GM18868 (cell line): ENCODE measurements around the gene CRYL1.
A peak's percentile ranks its signal among the peaks of the same experiment; 100 is the strongest.

Source experiments
- ATAC-seq: cut with Tn5 transposase; IDR thresholded peaks from one replicate; pipeline ENCODE4 v1.9.1; 2021; ENCODE audit warnings: mild to moderate bottlenecking, moderate library complexity; ENCODE audit not compliant: unreplicated experiment

The CRYL1 gene

DNA sequence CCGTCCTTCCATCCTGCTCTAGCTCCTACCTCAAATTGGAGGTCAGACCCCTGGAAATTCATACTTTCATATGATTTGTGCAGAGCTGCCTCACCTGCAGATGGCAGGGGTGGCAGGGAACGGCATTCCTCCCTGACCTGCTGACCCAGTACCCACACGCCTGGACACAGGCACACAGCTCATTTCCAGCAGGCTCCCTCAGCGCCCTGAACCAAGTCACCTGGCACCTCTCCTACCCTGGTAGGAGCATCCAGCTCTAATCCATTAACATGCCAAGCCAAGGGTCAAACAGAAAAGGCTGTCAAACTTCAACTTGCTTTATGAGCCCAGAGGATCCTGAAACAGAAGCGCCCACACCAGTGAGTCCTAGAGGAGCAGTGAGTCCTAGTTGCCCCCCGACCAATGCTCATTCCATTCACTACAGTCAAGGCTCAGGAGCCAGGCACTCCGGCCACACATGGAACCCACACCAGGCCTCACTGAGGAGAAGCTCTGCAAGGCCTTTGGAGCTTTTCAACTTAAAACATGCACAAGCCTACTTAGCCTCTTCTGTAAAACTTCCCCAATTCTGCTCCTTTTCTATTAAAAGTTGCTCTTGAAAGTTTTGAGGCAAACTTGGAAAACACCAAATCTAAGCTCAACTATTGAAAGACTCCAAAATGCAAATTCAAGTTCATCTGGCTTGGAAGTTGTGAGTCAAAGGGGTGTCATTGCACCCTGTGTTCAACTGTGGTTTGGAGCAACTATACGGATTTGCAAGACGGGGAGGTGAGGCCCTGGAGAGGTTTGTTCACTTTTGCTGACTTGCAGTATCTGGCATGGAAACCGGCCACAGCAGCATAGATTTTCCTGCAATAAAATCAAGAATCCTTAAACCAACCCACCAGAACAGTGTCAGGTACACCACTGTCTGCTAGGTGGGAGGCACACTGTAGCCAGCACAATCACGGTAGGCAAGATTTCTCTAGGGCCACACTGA lies 96.7 kb downstream of the CRYL1 start:
- ATAC-seq: no peak

DNA sequence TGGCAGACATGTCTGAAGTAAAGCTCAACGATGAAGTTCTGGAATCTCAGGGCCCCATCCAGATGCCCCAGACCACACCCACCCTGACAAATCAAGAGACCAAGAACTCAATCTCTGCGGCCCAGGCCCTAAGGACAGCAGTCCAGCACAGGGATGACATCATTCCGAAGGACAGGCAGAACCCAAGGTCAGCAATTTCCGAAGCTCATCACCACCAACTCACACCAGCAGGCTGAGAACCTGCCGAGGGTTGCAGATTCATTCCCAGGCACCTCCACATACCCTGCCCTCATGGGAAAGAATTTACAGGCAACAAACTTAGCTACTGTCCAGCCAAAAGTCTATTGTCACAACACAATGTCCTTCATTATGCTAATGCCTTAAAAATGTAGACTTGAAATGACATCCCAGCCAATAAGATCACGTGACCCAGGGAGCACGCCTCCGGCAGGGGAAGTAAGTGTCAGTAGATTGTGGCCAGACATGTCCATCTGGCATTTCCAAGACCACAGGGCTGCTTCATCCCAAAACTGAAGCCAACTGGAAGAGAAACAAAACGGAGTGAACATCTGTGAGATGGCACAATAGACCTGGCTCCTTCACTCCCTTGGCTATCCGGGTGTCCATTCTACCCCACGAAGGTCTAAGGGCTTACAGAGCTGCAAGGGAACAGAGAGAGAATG lies 98.8 kb downstream of the CRYL1 start:
- no peak for ATAC-seq

DNA sequence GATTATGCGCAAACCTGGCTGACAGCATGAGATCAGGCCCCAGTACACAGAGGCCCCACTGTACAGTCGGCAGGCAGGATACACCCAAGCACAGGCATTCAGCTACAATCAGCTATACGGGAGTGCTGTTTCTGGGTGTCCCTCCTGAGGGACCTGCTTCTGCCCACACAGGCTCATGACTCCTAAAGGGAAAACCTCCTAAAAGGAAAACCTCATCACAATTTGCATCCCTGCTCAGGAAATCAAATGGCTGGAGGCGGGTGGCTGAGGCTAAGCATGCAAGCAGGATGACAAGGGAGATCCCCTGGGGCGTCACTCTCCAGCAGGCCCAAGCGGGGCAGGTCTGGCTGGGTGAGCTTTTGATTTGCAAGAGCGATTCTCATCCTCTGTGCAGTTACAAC lies 99.8 kb downstream of the CRYL1 start:
- ATAC-seq: peak; percentile 89

DNA sequence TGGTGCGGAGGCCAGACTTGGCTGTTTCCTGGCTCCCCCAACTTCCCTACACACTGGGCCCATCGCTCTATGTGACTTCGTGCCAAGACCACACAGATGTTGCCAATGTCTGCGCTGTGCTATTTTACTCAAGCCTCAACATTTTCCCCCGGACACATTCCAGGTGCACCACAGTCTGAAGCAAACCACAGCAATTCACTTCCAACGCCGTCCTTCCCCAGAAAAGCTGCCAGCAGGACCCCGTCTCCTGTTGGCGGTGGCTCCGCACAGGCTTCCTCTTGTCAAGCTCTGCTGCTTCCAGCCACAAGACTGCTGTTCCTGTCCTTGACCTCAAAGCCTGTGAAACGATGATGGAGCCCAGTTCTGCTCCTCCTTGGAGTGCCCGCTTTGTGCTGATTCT lies 100.7 kb downstream of the CRYL1 start:
- no peak for ATAC-seq

DNA sequence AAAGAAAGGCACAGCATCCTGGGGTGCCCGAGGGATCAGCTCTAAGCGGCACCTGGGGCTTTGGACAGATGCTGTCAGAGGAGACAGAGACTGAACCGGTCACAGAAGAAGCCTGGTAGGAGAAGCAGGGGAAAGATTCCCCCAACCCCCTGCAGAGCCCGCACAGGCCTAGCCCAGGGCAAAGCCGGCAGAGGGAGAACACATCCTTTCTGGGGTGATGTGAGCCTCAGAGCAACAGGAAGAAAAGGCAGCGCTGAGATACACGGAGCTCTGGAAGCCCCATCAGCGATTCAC lies 101.2 kb downstream of the CRYL1 start:
- ATAC-seq: no peak

DNA sequence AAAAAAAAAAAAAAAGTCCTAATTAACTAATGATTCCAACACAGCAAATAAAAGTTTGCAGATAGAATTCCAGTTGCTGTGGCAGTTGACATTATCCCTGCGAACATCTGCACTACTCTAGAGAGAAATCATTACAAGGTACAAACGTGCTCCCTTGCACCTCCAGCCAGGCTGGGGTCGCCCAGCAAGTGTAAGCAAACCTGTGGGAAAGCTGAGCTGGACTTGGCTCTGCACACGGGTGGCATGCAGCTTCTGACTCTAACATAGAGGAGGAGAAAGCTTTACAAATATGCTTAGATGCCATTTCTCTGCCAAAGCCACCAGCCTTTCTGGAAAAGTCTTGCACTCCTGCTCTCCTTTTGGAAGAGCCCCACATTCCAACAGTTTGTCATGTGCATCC lies 103.3 kb downstream of the CRYL1 start:
- ATAC-seq: no peak

DNA sequence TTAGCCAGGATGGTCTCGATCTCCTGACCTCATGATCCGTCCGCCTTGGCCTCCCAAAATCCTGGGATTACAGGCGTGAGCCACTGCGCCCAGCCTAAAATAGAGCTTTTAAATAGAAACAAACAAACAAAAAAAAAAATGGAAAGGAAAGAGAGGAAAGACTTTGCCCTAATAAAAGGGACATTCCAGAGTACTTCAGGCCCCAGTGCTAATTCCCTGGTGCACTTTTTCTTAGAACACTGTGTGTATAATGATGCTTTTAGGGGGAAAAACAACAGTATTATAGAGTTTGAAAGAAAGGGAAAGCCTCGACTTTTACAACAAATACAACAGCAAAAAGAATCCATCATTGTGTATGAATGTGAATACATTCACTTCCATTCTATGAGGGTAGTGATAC lies 104.7 kb downstream of the CRYL1 start:
- no peak for ATAC-seq

DNA sequence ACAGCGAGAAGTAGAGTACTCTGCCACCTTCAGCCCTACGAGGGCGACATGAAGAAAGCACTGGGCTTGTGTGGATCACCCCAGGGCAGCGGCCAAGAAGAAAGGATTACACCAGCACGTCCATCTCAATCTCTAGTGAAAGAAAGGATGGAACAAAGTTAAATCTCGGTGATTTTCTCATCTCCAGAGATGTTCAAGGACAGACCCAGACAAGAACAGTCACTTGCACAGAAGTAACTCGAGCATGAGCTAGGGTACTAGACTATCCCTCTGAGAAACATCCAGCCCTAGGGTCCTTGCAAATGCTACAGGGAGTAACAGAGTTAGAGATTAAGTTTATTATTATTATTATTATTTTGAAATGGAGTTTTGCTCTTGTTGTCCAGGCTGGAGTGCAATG lies 106.7 kb downstream of the CRYL1 start:
- no peak for ATAC-seq

DNA sequence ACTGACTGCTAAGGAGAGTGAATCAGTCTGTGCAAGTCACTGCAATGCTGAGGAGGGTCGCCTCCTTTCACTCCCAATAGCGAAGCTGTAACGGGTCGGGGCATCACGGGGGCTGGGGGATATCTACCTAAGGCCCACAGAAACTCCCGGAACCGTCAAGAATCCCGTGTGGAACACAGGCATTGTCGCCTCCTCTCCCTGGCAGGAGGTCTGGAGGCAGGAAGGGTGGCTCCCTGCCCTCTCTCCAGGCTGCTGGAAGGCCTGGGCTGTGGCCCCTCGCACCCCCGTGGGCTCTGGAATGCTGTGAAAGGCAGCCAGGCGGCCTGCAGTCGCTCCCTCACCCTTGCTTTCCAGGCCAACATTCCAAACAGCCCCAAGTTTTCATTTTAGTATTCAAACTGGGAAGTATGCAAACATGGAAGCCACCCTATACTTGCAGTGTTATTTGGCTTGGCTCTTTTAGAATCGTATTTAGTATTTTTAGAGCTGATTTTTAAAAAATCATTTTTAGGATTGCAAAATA lies 109.4 kb downstream of the CRYL1 start:
- no peak for ATAC-seq

DNA sequence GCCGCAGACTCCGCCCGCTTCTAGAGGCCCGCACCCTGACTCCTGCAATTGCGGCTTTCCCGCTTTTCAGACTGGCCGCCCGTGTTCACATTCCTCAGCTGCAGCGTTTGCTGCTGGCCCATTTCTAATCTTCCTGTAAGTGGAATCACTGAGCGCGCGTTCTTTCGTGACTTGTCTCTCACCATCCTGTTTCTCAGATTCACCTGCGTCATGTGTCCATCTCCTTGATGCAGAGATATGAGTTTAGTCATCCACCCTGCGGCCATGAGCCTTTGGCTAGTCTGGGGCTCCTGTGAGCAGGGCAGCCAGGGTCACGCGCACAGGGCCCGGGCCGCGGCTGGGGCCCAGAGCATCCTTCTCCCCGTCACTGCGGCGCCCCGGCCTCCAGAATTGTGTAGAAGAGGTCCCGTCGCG lies 110.0 kb downstream of the CRYL1 start:
- ATAC-seq: no peak

DNA sequence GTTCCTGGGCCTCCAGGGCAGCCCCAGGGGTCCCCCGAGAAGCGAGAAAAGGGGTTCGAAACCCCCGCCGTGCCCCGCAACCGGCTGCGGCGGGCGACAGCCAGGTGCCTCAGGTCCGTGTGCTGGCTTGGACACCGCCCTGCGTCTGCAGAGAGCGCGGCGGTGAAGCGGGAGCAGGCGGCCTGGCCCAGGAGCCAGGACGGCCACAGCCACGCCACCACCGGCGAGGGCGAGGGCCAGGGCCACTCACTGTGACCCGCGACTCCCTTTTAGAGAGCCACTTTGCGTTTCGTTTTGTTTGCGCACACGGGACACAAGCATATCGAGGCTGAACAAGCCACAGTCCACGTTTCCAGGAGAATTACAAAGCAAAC lies 110.4 kb downstream of the CRYL1 start:
- ATAC-seq: no peak

DNA sequence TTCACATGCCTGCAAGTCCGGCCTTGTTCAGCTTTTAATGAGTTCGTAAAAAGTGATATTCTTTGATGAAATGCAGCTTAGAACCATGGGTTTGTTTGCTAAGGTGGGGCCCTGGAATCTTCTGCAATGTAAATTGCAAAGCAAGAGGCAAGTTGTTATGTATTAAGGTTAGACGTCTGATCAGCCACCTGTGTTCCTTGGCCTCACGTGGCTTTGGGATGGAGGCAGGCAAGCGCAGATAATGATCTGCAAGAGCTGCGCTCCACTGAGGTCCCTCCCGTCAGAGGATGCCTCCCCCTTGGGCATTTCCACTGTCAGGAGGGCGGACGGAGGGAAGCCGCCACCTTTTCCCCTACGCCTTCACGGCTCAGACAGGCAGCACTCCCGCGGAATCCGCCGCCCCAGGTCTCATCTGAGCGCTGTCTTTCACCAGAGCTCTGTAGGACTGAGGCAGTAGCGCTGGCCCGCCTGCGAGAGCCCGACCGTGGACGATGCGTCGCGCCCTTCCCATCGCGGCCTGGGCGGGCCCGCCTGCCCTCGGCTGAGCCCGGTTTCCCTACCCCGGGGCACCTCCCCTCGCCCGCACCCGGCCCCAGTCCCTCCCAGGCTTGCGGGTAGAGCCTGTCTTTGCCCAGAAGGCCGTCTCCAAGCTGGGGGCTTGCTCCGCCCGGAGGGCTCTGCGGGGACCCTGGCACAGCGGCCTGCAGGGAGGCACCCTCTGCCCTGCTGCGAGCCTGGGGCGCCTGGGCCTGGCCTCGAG lies 110.9 kb downstream of the CRYL1 start:
- no peak for ATAC-seq

DNA sequence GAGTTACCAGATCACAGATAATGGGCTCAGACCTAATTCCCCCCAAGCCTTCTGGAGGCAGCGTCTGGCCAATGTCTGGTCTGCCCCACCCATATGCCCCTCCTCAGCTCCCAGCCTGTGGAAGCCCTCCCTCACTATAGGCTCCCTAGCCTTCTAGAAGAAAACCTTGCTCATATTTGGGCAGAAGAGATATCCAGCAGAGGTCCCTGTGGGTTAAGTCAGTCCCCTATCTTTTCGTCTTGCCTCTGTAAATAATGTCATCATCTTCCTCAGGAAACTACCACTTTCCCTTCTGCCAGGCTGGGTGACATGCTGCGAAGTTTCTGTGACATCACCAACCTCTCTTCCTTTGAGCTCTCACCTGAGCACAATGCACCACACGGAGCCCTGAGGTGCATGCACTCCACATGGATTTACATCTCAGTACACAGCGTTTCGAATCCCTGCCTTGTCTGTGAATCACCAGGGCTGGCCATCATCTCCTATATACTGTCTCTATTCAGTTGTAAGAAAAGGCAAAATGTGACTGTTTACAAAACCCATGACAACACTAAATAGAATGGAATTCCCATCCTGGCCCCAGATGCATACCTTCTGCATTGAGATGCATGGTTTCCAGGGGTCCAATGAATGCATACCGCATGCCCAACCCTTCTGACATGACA lies 112.8 kb downstream of the CRYL1 start:
- no peak for ATAC-seq

DNA sequence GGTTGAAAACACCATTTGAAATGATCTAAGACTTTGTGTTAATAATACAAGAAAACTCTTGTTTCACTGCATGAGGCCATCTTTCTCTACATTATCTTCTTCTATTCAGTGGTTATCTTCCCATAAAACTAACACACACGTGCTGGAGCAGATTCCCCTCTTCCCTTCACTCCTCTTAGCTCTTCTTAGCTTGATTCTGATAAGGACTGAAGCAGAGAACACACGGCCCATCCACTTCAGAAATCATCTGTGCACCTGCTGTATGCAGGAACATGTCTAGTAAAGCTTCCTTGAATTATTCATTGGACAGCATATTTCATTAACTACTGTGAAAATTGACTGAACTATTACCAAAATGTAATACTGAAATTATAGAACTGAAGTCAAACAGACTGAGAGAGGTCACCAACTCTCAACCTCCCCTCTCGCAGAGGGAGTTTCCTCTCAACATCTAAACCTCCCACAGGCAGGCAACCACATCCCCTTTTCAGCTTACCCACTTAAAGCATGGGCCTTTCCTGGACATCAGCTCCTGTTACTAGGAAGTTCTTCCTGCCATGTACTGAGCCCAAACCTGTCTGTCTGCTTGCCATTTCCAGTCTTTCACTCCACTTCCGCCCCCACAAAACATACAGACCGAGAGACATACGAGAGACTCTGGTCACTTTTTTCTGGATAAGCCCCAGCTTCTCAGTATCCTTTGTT lies 113.9 kb downstream of the CRYL1 start:
- peak; percentile 96 for ATAC-seq

DNA sequence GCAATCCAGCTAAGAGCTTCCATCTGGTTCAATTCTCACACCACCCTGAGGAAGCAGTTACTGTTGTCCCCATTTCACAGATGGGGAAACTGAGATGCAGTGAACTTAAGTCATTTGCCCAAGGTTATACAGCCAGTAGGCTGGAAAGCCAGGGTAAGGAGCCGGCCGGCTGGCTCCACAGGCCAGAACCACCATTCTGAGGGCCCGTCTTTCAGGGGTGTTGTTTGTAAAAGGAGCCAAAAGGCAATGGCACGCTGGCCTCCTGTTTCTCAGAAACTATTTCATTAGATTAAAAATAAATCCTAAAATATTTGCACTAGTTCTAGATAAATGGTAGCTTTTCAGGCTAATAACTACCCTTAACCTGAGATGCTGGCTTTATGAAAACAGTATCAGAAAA lies 114.9 kb downstream of the CRYL1 start:
- ATAC-seq: no peak

DNA sequence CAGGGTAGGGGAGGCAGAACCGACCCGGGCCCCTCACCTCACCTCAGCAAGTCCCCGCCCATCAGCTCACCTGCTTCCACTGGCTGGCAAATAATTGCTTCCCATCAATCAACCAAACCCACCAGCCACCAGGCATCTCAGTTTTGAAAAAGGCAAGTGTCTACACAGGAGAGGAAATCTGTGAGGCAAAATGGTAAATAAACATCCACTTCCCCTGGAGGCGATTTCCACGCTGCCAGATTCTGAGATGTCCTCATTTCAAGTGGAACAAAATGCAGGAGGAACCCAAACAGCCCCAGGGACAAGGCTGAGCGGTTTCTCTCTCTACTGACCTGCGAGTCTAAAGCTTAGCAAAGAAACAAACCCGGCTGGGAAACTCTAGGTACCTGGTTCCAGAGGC lies 117.5 kb downstream of the CRYL1 start:
- ATAC-seq: no peak

DNA sequence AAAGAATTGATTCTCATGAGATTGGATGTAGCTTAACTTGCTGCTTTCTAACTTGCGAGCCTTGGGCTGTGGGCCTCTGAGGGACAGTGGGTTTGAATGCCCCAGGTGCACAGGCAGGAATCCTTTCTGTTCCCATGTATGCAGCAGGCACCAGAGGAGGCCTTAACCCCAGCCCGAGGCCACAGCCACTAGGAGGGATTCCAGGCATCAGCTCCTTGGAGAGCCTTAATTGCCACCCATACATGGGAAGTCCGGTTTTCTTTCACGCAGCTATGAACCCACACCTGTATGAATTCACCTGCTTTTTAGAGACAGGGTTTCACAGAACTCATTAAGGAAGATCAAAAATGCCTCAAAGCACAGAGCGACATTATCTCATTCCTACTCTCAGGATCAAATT lies 117.9 kb downstream of the CRYL1 start:
- ATAC-seq: no peak

DNA sequence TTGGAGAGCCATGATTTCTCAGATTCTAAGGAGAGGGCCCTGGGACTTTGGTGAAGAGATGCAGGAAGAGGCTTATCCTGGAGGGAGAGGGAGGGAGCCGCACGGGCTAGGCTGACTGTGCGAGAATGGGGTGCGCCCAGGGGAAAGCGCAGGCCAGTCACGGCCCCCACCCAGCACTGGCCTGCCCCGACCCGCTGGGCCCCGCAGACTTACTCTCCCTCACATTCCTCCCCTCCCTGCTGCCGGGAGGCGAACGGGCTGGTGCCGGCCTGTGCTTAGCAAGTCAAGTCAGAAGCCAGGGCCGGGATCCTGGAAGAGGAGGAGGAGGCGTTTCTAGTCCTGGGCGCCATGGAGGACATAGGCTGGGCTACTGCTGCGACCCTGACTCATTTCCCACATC lies 120.0 kb downstream of the CRYL1 start:
- ATAC-seq: no peak

DNA sequence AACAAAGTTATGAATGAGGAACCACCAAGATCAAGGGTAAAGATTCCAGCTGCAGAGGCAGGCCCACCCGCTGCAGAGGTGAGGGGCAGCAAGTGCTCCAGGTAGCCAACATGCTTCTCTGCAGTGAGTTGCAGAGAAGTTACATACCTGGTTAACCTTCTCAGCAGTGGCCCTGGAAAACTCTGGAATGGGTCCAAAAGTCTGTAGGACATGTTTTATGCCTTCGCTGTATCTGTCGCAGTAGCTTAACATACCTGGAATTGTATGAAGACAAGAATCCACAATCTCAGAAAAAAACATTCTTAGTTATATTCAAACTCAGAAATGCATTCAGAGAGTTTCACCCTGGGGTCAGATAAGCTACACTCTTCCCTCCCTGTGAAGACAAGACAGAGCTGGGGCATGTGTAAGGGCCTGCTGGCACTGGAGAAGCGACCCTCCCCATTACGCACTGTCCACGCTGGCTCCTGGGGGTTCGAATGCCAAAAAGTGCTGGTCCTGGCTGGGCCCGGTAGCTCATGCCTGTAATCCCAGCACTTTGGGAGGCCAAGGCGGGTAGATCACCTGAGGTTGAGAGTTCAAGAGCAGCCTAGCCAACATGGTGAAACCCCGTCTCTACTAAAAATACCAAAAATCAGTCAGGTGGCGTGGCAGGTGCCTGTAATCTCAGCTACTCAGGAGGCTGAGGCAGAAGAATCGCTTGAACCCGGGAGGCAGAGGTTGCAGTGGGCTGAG lies 121.0 kb downstream of the CRYL1 start:
- ATAC-seq: no peak

DNA sequence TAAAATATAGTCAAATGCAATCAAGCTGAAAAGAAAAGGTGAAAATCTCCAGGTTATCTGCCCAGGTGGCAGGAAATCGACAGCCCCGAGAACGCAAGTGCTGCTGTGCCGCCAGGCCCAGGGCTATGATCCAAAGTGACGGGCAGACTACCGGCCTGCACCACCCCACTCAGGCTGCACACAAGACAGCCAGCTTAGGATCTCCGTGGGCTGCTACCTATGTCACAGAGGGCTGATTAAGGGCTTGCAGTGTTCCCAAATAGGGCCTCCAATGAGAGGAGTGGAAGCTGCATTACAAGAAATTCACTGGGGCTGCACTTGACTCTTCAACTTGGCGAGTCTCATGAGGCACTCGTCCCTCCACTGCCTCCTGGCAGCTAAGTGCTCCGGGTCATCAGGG lies 121.8 kb downstream of the CRYL1 start:
- no peak for ATAC-seq
